GM23338 (cell line): ENCODE data around the gene TCP11L2. TPM values are rescaled to one million over a fixed set of nuclear protein-coding genes. Genes with fewer than 3 reads are reported as not detected.

Experiments used
- ATAC-seq: fragments of 200-7000 bp; cut with Tn5 transposase; 3 replicates; pipeline ENCODE4 v1.9.1; 2020
- DNase-seq: peaks from one replicate; pipeline ENCODE4 v3.0.0-alpha.2; 2015; ENCODE audit warnings: low spot score
- H2AFZ ChIP-seq: fragments of 200-600 bp; sonication (generic); 2 replicates; pipeline ENCODE4 v1.8.0; 2016; ENCODE audit warnings: antibody characterized with exemption, mild to moderate bottlenecking, moderate library complexity
- H3F3A ChIP-seq: fragments of 200-600 bp; sonication (generic); replicated peaks from 2 replicates; pipeline ENCODE4 v1.8.0; 2017; ENCODE audit warnings: antibody characterized with exemption, mixed run types, low read depth
- H3K27ac ChIP-seq: fragments of 200-600 bp; sonication (generic); 2 replicates; pipeline ENCODE4 v1.6.1; 2016; ENCODE audit warnings: low read depth
- H3K27me3 ChIP-seq: fragments of 200-600 bp; sonication (generic); 2 replicates; pipeline ENCODE4 v1.8.0; 2016; ENCODE audit warnings: mild to moderate bottlenecking, mixed run types, moderate library complexity; ENCODE audit not compliant: insufficient read depth
- H3K36me3 ChIP-seq: fragments of 200-600 bp; sonication (generic); 2 replicates; pipeline ENCODE4 v1.8.0; 2016; ENCODE audit warnings: mild to moderate bottlenecking; ENCODE audit not compliant: insufficient read depth
- H3K4me1 ChIP-seq: fragments of 200-600 bp; sonication (generic); 2 replicates; pipeline ENCODE4 v1.8.0; 2016; ENCODE audit warnings: mild to moderate bottlenecking, moderate library complexity; ENCODE audit not compliant: insufficient read depth
- H3K4me2 ChIP-seq: fragments of 200-600 bp; sonication (generic); 2 replicates; pipeline ENCODE4 v1.7.1; 2017; ENCODE audit warnings: mixed run types
- H3K4me3 ChIP-seq: fragments of 200-600 bp; sonication (generic); 2 replicates; pipeline ENCODE4 v1.6.1; 2016; ENCODE audit warnings: mixed run types
- H3K79me2 ChIP-seq: fragments of 200-600 bp; sonication (generic); replicated peaks from 2 replicates; pipeline ENCODE4 v1.8.0; 2017; ENCODE audit warnings: mild to moderate bottlenecking; ENCODE audit not compliant: insufficient read depth
- H3K9me2 ChIP-seq: fragments of 200-600 bp; sonication (generic); 2 replicates; pipeline ENCODE4 v1.8.0; 2017; ENCODE audit not compliant: insufficient read depth
- H4K20me1 ChIP-seq: fragments of 200-600 bp; sonication (generic); replicated peaks from 2 replicates; pipeline ENCODE4 v1.8.0; 2017; ENCODE audit warnings: mild to moderate bottlenecking; ENCODE audit not compliant: insufficient read depth
- H3K27ac Mint-ChIP-seq: 2 replicates; pipeline ENCODE4 v1.8.0; 2020; ENCODE audit warnings: inconsistent platforms, mild to moderate bottlenecking, moderate library complexity, mixed read lengths
- H3K27me3 Mint-ChIP-seq: 3 replicates; pipeline ENCODE4 v1.8.0; 2022; ENCODE audit warnings: low read depth, mild to moderate bottlenecking, moderate library complexity, mixed read lengths, inconsistent platforms; ENCODE audit not compliant: insufficient read depth, poor library complexity
- H3K36me3 Mint-ChIP-seq: 3 replicates; pipeline ENCODE4 v1.8.0; 2021; ENCODE audit warnings: low read depth, mild to moderate bottlenecking, inconsistent platforms, moderate library complexity, mixed read lengths
- H3K4me1 Mint-ChIP-seq: 3 replicates; pipeline ENCODE4 v1.8.0; 2020; ENCODE audit warnings: mild to moderate bottlenecking, inconsistent platforms, mixed read lengths
- H3K4me3 Mint-ChIP-seq: 3 replicates; pipeline ENCODE4 v1.8.0; 2021; ENCODE audit warnings: moderate library complexity, mild to moderate bottlenecking, inconsistent platforms, mixed read lengths
- H3K9me3 Mint-ChIP-seq: 3 replicates; pipeline ENCODE4 v1.8.0; 2020; ENCODE audit warnings: moderate library complexity, mild to moderate bottlenecking, inconsistent platforms, mixed read lengths
- CREB1 ChIP-seq: fragments of 250-450 bp; sonication (Bioruptor Pico); IDR thresholded peaks from 2 replicates; pipeline ENCODE4 v1.5.0; 2020; ENCODE audit warnings: low read depth, mild to moderate bottlenecking, moderate library complexity
- CTCF ChIP-seq, 2 experiments: fragments of 200-600 bp in 1 of 2; sonication (generic) in 1 of 2; conservative IDR thresholded peaks; 2 replicates each; pipeline versions ENCODE4 v1.5.1 to v1.6.1; 2016 to 2017; ENCODE audit warnings: antibody characterized with exemption in 2 of 2, low read depth in 2 of 2, mild to moderate bottlenecking in 2 of 2, moderate library complexity in 1 of 2
- ETS1 ChIP-seq: IDR thresholded peaks from 2 replicates; pipeline ENCODE4 v1.6.1; 2016; ENCODE audit warnings: antibody characterized with exemption
- EZH2phosphoT487 ChIP-seq: fragments of 200-600 bp; sonication (generic); IDR thresholded peaks from one replicate; pipeline ENCODE4 v1.8.1; 2018; ENCODE audit warnings: antibody characterized with exemption; ENCODE audit not compliant: unreplicated experiment
- JUNB ChIP-seq: IDR thresholded peaks from one replicate; pipeline ENCODE4 v1.6.1; 2016; ENCODE audit warnings: antibody characterized with exemption; ENCODE audit not compliant: unreplicated experiment
- POLR2AphosphoS5 ChIP-seq: IDR thresholded peaks from 2 replicates; pipeline ENCODE4 v1.6.1; 2016; ENCODE audit warnings: antibody characterized with exemption, low read depth
- REST ChIP-seq: IDR thresholded peaks from one replicate; pipeline ENCODE4 v1.6.1; 2018; ENCODE audit warnings: antibody characterized with exemption; ENCODE audit not compliant: unreplicated experiment
- STAT1 ChIP-seq: IDR thresholded peaks from one replicate; pipeline ENCODE4 v1.6.1; 2016; ENCODE audit warnings: antibody characterized with exemption; ENCODE audit not compliant: unreplicated experiment
- ZNF114 ChIP-seq: fragments of 250-450 bp; sonication (Bioruptor Pico); IDR thresholded peaks from 2 replicates; pipeline ENCODE4 v1.5.0; 2020; ENCODE audit warnings: mild to moderate bottlenecking, moderate library complexity
- ZNF462 ChIP-seq: fragments of 250-450 bp; sonication (Bioruptor Pico); IDR thresholded peaks from 2 replicates; pipeline ENCODE4 v1.5.0; 2020; ENCODE audit warnings: mild to moderate bottlenecking, moderate library complexity
- polyA plus RNA-seq: library from polyadenylated mRNA; unstranded; fragments of >200 nt; fragmentation: Nextera tagmentation; extraction: Ambion mirVana; gene quantifications from 2 replicates; pipeline ENCODE4 v1.2.1, GENCODE V29; 2016
- total RNA-seq: library from RNA; depleted of rRNA; stranded (reverse); fragments of >200 nt; shearing (Covaris generic); gene quantifications from 2 replicates; pipeline ENCODE4 v1.2.3, GENCODE V29; 2014

TCP11L2 gene
- total and polyA plus RNA-seq, 2 experiments from 2014 or later, result 1.4 to 4.4 TPM

GRCh38 chr12:106321139-106321850 is 18.8 kb downstream of the TCP11L2 start (continued):
- TF ChIP-seq ZNF462 (CRISPR knock-in tag) (no peak), ETS1 (no peak), STAT1 (no peak)

GRCh38 chr12:106323537-106323936 is 21.0 kb downstream of the TCP11L2 start:
- no peak overlapping the region for H3K27ac Mint-ChIP-seq
- H3K9me3 Mint-ChIP-seq, result no peaks in the 10 kb centered on the region
- Histone ChIP-seq H3K79me2 (no peaks in the 10 kb centered on the region), H3K4me2 (no peak overlapping the region), H3K27me3 (no peaks in the 10 kb centered on the region; the same call in 1 of the 2 replicates), H3F3A (no peaks in the 10 kb centered on the region), H3K9me2 (no peaks in the 10 kb centered on the region), H3K4me1 (no peaks in the 10 kb centered on the region; the same call in 1 of the 2 replicates), H2AFZ (no peak overlapping the region), H3K27ac (no peak overlapping the region), H3K4me3 (no peak overlapping the region), H4K20me1 (no peaks in the 10 kb centered on the region), H3K36me3 (no peaks in the 10 kb centered on the region)
- peaks cover 17% of the 10 kb centered on the region for H3K27me3 Mint-ChIP-seq
- no peaks in the 10 kb centered on the region for H3K36me3 Mint-ChIP-seq
- H3K4me3 Mint-ChIP-seq, result no peak overlapping the region
- DNase-seq, result no peak
- no peak for ATAC-seq
- peaks cover 7% of the 10 kb centered on the region; the same call in 2 of the 3 replicates for H3K4me1 Mint-ChIP-seq
- TF ChIP-seq ETS1, result no peak
- no peak for TF ChIP-seq JUNB
- TF ChIP-seq REST, result no peak
- no peak for TF ChIP-seq EZH2phosphoT487
- no peak for TF ChIP-seq CREB1 (CRISPR knock-in tag)
- TF ChIP-seq POLR2AphosphoS5, result no peak
- no peak for TF ChIP-seq ZNF114 (CRISPR knock-in tag)
- TF ChIP-seq CTCF (conservative IDR thresholded peaks at IDR 0.05; ENCODE audit: low read depth in 2 of 2), result no peak
